Keratinocyte (primary cell): Measurements from ENCODE around the gene NCOR1.

ENCODE experiments used
- EZH2 ChIP-seq: IDR thresholded peaks from one replicate; pipeline ENCODE4 v1.6.1; 2012; ENCODE audit warnings: inconsistent platforms, mild to moderate bottlenecking, low read length, moderate library complexity
- TF ChIP-seq, protein P1 (sequence below), 3 experiments: IDR thresholded peaks in 1 of 3; conservative IDR thresholded peaks in 1 of 3; optimal IDR thresholded peaks in 1 of 3; 2 replicates in 2 of 3; 3 replicates in 1 of 3; pipeline versions ENCODE3 to v1.5.1; 2011; ENCODE audit warnings: low read length in 3 of 3, mild to moderate bottlenecking in 3 of 3, moderate library complexity in 2 of 3, control low read depth in 1 of 3, inconsistent platforms in 1 of 3; ENCODE audit not compliant: insufficient read depth in 2 of 3; ENCODE audit errors: extremely low read depth in 1 of 3

DNA sequence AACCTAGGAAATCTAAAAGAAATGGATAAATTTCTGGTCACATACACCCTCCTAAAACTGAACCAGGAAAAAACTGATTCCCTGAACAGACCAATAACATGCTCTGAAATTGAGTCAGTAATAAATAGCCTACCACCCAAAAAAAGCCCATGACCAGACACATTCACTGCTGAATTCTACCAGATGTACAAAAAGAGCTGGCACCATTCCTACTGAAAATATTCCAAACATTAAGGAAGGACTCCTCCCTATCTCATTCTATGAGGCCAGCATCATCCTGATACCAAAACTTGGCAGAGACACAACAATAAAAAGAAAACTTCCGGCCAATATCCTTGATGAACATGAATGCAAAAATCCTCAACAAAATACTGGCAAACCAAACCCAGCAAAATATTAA, 162.8 kb downstream of the NCOR1 start:
- TF ChIP-seq, protein P1, sequence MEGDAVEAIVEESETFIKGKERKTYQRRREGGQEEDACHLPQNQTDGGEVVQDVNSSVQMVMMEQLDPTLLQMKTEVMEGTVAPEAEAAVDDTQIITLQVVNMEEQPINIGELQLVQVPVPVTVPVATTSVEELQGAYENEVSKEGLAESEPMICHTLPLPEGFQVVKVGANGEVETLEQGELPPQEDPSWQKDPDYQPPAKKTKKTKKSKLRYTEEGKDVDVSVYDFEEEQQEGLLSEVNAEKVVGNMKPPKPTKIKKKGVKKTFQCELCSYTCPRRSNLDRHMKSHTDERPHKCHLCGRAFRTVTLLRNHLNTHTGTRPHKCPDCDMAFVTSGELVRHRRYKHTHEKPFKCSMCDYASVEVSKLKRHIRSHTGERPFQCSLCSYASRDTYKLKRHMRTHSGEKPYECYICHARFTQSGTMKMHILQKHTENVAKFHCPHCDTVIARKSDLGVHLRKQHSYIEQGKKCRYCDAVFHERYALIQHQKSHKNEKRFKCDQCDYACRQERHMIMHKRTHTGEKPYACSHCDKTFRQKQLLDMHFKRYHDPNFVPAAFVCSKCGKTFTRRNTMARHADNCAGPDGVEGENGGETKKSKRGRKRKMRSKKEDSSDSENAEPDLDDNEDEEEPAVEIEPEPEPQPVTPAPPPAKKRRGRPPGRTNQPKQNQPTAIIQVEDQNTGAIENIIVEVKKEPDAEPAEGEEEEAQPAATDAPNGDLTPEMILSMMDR (optimal IDR thresholded peaks at IDR 0.05 in 1 of 3, IDR thresholded peaks at IDR 0.05 in 1 of 3, conservative IDR thresholded peaks at IDR 0.05 in 1 of 3; ENCODE audit: extremely low read depth in 1 of 3, insufficient read depth in 2 of 3, low read length in 3 of 3), result no peak
- no peak for TF ChIP-seq EZH2
